H9 (cell line): ENCODE results near the gene PTPN22. TPM values are rescaled to one million over a fixed set of nuclear protein-coding genes. Genes with fewer than 3 reads are reported as not detected.

Experiments
- DNase-seq: peaks from one replicate; pipeline ENCODE4 v3.0.0-alpha.2; 2017
- H2AFZ ChIP-seq: one replicate; pipeline ENCODE4 v1.6.1; 2013; ENCODE audit warnings: mild to moderate bottlenecking, low read length, control low read depth, moderate library complexity
- H2AK5ac ChIP-seq: 2 replicates; pipeline ENCODE4 v1.6.1; 2013; ENCODE audit warnings: low read length, control low read depth, mixed read lengths; ENCODE audit not compliant: insufficient read length
- H2BK120ac ChIP-seq: one replicate; pipeline ENCODE4 v1.6.1; 2013; ENCODE audit warnings: low read depth, mild to moderate bottlenecking, low read length, control low read depth, inconsistent platforms; ENCODE audit not compliant: poor library complexity, severe bottlenecking
- H2BK12ac ChIP-seq: 2 replicates; pipeline ENCODE4 v1.6.1; 2013; ENCODE audit warnings: low read length, control low read depth, mixed read lengths, low read depth; ENCODE audit not compliant: insufficient read length
- H2BK15ac ChIP-seq: 2 replicates; pipeline ENCODE4 v1.6.1; 2013; ENCODE audit warnings: low read depth, low read length, control low read depth
- H2BK20ac ChIP-seq: one replicate; pipeline ENCODE4 v1.6.1; 2013; ENCODE audit warnings: low read depth, mild to moderate bottlenecking, low read length, control low read depth, inconsistent platforms; ENCODE audit not compliant: poor library complexity, severe bottlenecking
- H2BK5ac ChIP-seq: 2 replicates; pipeline ENCODE4 v1.6.1; 2013; ENCODE audit warnings: low read length, control low read depth, mixed read lengths; ENCODE audit not compliant: insufficient read length
- H3K14ac ChIP-seq: 2 replicates; pipeline ENCODE4 v1.6.1; 2013; ENCODE audit warnings: low read length, control low read depth; ENCODE audit not compliant: insufficient read depth
- H3K18ac ChIP-seq: 2 replicates; pipeline ENCODE4 v1.6.1; 2013; ENCODE audit warnings: low read depth, mild to moderate bottlenecking, mixed read lengths, low read length, control low read depth; ENCODE audit not compliant: insufficient read length
- H3K23ac ChIP-seq: 2 replicates; pipeline ENCODE4 v1.6.1; 2013; ENCODE audit warnings: low read length, control low read depth, mixed read lengths, low read depth; ENCODE audit not compliant: insufficient read length
- H3K23me2 ChIP-seq: 2 replicates; pipeline ENCODE4 v1.6.1; 2013; ENCODE audit warnings: low read depth, mild to moderate bottlenecking, mixed read lengths, low read length, control low read depth; ENCODE audit not compliant: insufficient read length, poor library complexity, severe bottlenecking
- H3K27ac ChIP-seq: 2 replicates; pipeline ENCODE4 v1.5.1; 2013; ENCODE audit warnings: low read length, control low read depth, mixed read lengths, low read depth; ENCODE audit not compliant: insufficient read length
- H3K27me3 ChIP-seq: 2 replicates; pipeline ENCODE4 v1.6.1; 2013; ENCODE audit warnings: low read length, control low read depth, inconsistent platforms; ENCODE audit not compliant: insufficient read depth
- H3K4ac ChIP-seq: 2 replicates; pipeline ENCODE4 v1.6.1; 2013; ENCODE audit warnings: low read depth, mild to moderate bottlenecking, control low read depth, inconsistent platforms, low read length, moderate library complexity
- H3K4me1 ChIP-seq: 2 replicates; pipeline ENCODE4 v1.6.1; 2013; ENCODE audit warnings: low read length, control low read depth, inconsistent platforms; ENCODE audit not compliant: insufficient read depth
- H3K4me2 ChIP-seq: 2 replicates; pipeline ENCODE4 v1.6.1; 2013; ENCODE audit warnings: low read length, control low read depth, mixed read lengths; ENCODE audit not compliant: insufficient read length, insufficient read depth
- H3K56ac ChIP-seq: 2 replicates; pipeline ENCODE4 v1.6.1; 2013; ENCODE audit warnings: low read depth, mild to moderate bottlenecking, mixed read lengths, low read length, control low read depth; ENCODE audit not compliant: insufficient read length
- H3K79me1 ChIP-seq: 2 replicates; pipeline ENCODE4 v1.6.1; 2013; ENCODE audit warnings: low read depth, mild to moderate bottlenecking, moderate library complexity, low read length, control low read depth, inconsistent platforms; ENCODE audit not compliant: insufficient read depth, poor library complexity, severe bottlenecking
- H3K79me2 ChIP-seq: 2 replicates; pipeline ENCODE4 v1.6.1; 2013; ENCODE audit warnings: low read length, control low read depth, inconsistent platforms; ENCODE audit not compliant: insufficient read depth
- H3K9ac ChIP-seq: 2 replicates; pipeline ENCODE4 v1.6.1; 2013; ENCODE audit warnings: low read length, control low read depth, mixed read lengths; ENCODE audit not compliant: insufficient read length; ENCODE audit errors: extremely low read depth
- H3K9me3 ChIP-seq: one replicate; pipeline ENCODE4 v1.6.1; 2013; ENCODE audit warnings: low read depth, low read length, inconsistent platforms; ENCODE audit not compliant: control insufficient read depth
- H3T11ph ChIP-seq: one replicate; pipeline ENCODE4 v1.6.1; 2013; ENCODE audit warnings: mild to moderate bottlenecking, low read length, control low read depth, inconsistent platforms
- H4K20me1 ChIP-seq: one replicate; pipeline ENCODE4 v1.6.1; 2013; ENCODE audit not compliant: control insufficient read depth, insufficient read length, insufficient read depth
- H4K5ac ChIP-seq: 2 replicates; pipeline ENCODE4 v1.6.1; 2013; ENCODE audit warnings: low read depth, mild to moderate bottlenecking, mixed read lengths, low read length, control low read depth; ENCODE audit not compliant: insufficient read length
- H4K8ac ChIP-seq: replicated peaks from 2 replicates; pipeline ENCODE4 v1.6.1; 2013; ENCODE audit warnings: low read length, control low read depth, mixed read lengths, low read depth; ENCODE audit not compliant: insufficient read length
- H4K91ac ChIP-seq: 2 replicates; pipeline ENCODE4 v1.6.1; 2013; ENCODE audit warnings: low read depth, mild to moderate bottlenecking, moderate library complexity, mixed read lengths, low read length, control low read depth; ENCODE audit not compliant: insufficient read length
- H3K27ac Mint-ChIP-seq, 3 experiments: 2 replicates in 2 of 3; 3 replicates in 1 of 3; pipeline ENCODE4 v1.8.0; 2020 to 2021; ENCODE audit warnings: mixed read lengths in 3 of 3, mild to moderate bottlenecking in 1 of 3, moderate library complexity in 1 of 3
- H3K27me3 Mint-ChIP-seq: 2 replicates; pipeline ENCODE4 v1.8.0; 2021; ENCODE audit warnings: low read depth, mild to moderate bottlenecking, moderate library complexity, mixed read lengths
- H3K36me3 Mint-ChIP-seq, 3 experiments: 2 replicates in 2 of 3; 3 replicates in 1 of 3; pipeline ENCODE4 v1.8.0; 2020 to 2021; ENCODE audit warnings: low read depth in 3 of 3, mixed read lengths in 3 of 3; ENCODE audit not compliant: insufficient read depth in 1 of 3
- H3K4me1 Mint-ChIP-seq, 2 experiments: 2 replicates each; pipeline ENCODE4 v1.8.0; 2020; ENCODE audit warnings: mixed read lengths in 2 of 2
- H3K4me3 Mint-ChIP-seq, 2 experiments: 2 replicates in 1 of 2; 3 replicates in 1 of 2; pipeline ENCODE4 v1.8.0; 2020 to 2021; ENCODE audit warnings: mild to moderate bottlenecking in 2 of 2, mixed read lengths in 2 of 2, moderate library complexity in 1 of 2
- H3K9me3 Mint-ChIP-seq, 2 experiments: 2 replicates in 1 of 2; 3 replicates in 1 of 2; pipeline ENCODE4 v1.8.0; 2020; ENCODE audit warnings: mild to moderate bottlenecking in 2 of 2, mixed read lengths in 2 of 2, moderate library complexity in 1 of 2
- WGBS: extraction: QIAGEN DNeasy Blood & Tissue Kit; methylation state at CpG from one replicate; pipeline ENCODE4 v1.1.7; 2013; ENCODE audit warnings: missing lambda C conversion rate, low lambda C conversion rate, mixed read lengths; ENCODE audit not compliant: insufficient read length; ENCODE audit errors: extremely low coverage; 5-methylcytosine and 5-hydroxymethylcytosine counted together
- total RNA-seq: library from RNA; stranded (reverse); gene quantifications from 2 replicates; pipeline ENCODE4 v1.2.1, GENCODE V29; 2021
- TF ChIP-seq, protein P1 (sequence below): fragments of 200-600 bp; sonication (generic); conservative IDR thresholded peaks from 3 replicates; pipeline ENCODE4 v1.8.0; 2021; ENCODE audit warnings: antibody characterized with exemption, mild to moderate bottlenecking

Gene PTPN22
- total RNA-seq, 1 experiment from 2014 or later, result not detected

DNA sequence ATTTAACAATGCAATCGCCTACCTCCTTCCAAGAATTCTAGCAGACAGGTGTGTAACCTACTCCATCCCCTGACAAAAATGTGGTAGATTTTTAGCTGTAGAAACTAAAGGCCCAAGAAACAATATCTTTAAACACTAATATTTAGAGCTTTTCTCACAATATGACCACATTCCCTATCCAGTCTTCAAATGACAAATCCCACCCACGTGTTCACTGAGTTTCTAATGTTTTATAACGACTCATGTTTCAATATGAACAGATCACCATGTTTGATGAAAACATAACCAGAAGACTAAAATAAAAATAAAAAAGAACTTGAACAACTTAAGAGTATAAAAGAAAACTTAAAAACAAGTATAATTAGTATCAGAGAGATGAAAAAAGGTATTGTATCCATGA lies 83.8 kb downstream of the PTPN22 start:
- no peak overlapping the region for H3K27ac ChIP-seq
- no peaks in the 10 kb centered on the region for H4K20me1 ChIP-seq
- H3K27me3 ChIP-seq, result no peaks in the 10 kb centered on the region
- peaks cover 8% of the 10 kb centered on the region for H3K79me1 ChIP-seq
- H4K8ac ChIP-seq, result no peak overlapping the region
- peaks cover 5% of the 10 kb centered on the region; the same call in 1 of the 2 replicates for H3K79me2 ChIP-seq
- H2BK120ac ChIP-seq, result no peak overlapping the region
- no peak for DNase-seq
- no peak overlapping the region for H3K18ac ChIP-seq
- Mint-ChIP-seq H3K27me3 (no peaks in the 10 kb centered on the region; the same call in 1 of the 2 replicates), H3K36me3 (0 out of 7 replicates have a peak, but pooled peaks cover 0 to 3% (median 0%) of the 10 kb centered on the region in 3 experiments), H3K9me3 (no peaks in the 10 kb centered on the region), H3K4me3 (no peak overlapping the region), H3K27ac (no peak overlapping the region), H3K4me1 (peaks cover 12 to 17% of the 10 kb centered on the region in 2 experiments)
- no peak overlapping the region for H3K56ac ChIP-seq
- no peak overlapping the region for H3T11ph ChIP-seq
- H4K91ac ChIP-seq, result no peak overlapping the region
- H2BK20ac ChIP-seq, result no peak overlapping the region
- no peak overlapping the region for H2AFZ ChIP-seq
- no peak overlapping the region for H3K4me2 ChIP-seq
- H3K9me3 ChIP-seq, result no peaks in the 10 kb centered on the region
- no peak overlapping the region for H2BK5ac ChIP-seq
- no peak overlapping the region for H3K4ac ChIP-seq
- H3K23me2 ChIP-seq, result no peaks in the 10 kb centered on the region
- no peak overlapping the region for H3K23ac ChIP-seq
- H2BK15ac ChIP-seq, result no peak overlapping the region
- no peak overlapping the region for H4K5ac ChIP-seq
- no peak overlapping the region for H3K9ac ChIP-seq
- H2AK5ac ChIP-seq, result no peak overlapping the region
- TF ChIP-seq, protein P1, sequence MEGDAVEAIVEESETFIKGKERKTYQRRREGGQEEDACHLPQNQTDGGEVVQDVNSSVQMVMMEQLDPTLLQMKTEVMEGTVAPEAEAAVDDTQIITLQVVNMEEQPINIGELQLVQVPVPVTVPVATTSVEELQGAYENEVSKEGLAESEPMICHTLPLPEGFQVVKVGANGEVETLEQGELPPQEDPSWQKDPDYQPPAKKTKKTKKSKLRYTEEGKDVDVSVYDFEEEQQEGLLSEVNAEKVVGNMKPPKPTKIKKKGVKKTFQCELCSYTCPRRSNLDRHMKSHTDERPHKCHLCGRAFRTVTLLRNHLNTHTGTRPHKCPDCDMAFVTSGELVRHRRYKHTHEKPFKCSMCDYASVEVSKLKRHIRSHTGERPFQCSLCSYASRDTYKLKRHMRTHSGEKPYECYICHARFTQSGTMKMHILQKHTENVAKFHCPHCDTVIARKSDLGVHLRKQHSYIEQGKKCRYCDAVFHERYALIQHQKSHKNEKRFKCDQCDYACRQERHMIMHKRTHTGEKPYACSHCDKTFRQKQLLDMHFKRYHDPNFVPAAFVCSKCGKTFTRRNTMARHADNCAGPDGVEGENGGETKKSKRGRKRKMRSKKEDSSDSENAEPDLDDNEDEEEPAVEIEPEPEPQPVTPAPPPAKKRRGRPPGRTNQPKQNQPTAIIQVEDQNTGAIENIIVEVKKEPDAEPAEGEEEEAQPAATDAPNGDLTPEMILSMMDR, result no peak
- WGBS, result no CpG with 5 or more reads among the region's 3 CpGs
- H3K14ac ChIP-seq, result no peak overlapping the region
- no peak overlapping the region for H2BK12ac ChIP-seq
- H3K4me1 ChIP-seq, result peaks cover 3% of the 10 kb centered on the region; the same call in 1 of the 2 replicates
